HCT116 (cell line): ENCODE results near the gene FOXP2.
"Not testable (repeated sequence)": the region's sequence is repeated elsewhere in the genome, so short reads cannot be mapped to it uniquely, and the experiment has no call there.

Experiments used
- CEBPB ChIP-seq: IDR thresholded peaks from 2 replicates; pipeline ENCODE4 v1.6.1; 2012; ENCODE audit warnings: low read depth
- EZH2 ChIP-seq: fragments of 200-600 bp; sonication (generic); IDR thresholded peaks from 2 replicates; pipeline ENCODE4 v1.6.1; 2017; ENCODE audit warnings: antibody characterized with exemption, mixed run types
- EZH2phosphoT487 ChIP-seq: fragments of 200-600 bp; IDR thresholded peaks from 2 replicates; pipeline ENCODE4 v1.6.1; 2018; ENCODE audit warnings: antibody characterized with exemption, borderline replicate concordance
- POLR2A ChIP-seq: IDR thresholded peaks from 2 replicates; pipeline ENCODE4 v1.7.0; 2011; ENCODE audit warnings: borderline replicate concordance; ENCODE audit not compliant: insufficient read depth, insufficient read length; ENCODE audit errors: extremely low read depth
- POLR2AphosphoS5 ChIP-seq: IDR thresholded peaks from 2 replicates; pipeline ENCODE4 v1.6.1; 2011; ENCODE audit warnings: mild to moderate bottlenecking, low read depth, low read length, moderate library complexity
- RAD21 ChIP-seq: IDR thresholded peaks from 2 replicates; pipeline ENCODE4 v1.6.1; 2012; ENCODE audit warnings: low read depth, mild to moderate bottlenecking
- TCF7L2 ChIP-seq: IDR thresholded peaks from 2 replicates; pipeline ENCODE4 v1.7.0; 2011; ENCODE audit warnings: borderline replicate concordance, inconsistent platforms; ENCODE audit not compliant: insufficient read depth, insufficient read length; ENCODE audit errors: extremely low read depth
- YY1 ChIP-seq: IDR thresholded peaks from 2 replicates; pipeline ENCODE4 v1.6.1; 2011; ENCODE audit warnings: low read length, low read depth, moderate library complexity, mild to moderate bottlenecking; ENCODE audit not compliant: insufficient replicate concordance; ENCODE audit errors: extremely low read depth
- ZNF274 ChIP-seq: fragments of 200-500 bp; sonication (Bioruptor generic); IDR thresholded peaks from 2 replicates; pipeline ENCODE4 v1.6.1; 2014; ENCODE audit warnings: mild to moderate bottlenecking, low read depth, low read length, inconsistent platforms
- TF ChIP-seq, protein P1 (sequence below), 3 experiments: fragments of 200-600 bp in 1 of 3; sonication (generic) in 1 of 3; IDR thresholded peaks in 2 of 3; conservative IDR thresholded peaks in 1 of 3; 2 replicates each; pipeline ENCODE4 v1.5.1; 2012 to 2017; ENCODE audit warnings: low read depth in 2 of 3, low read length in 2 of 3, antibody characterized with exemption in 1 of 3, borderline replicate concordance in 1 of 3, control low read depth in 1 of 3, mild to moderate bottlenecking in 1 of 3, mixed read lengths in 1 of 3, mixed run types in 1 of 3, moderate library complexity in 1 of 3; ENCODE audit not compliant: insufficient read depth in 1 of 3
- TF ChIP-seq, protein P2 (sequence below): IDR thresholded peaks from 2 replicates; pipeline ENCODE4 v1.6.1; 2012; ENCODE audit warnings: low read depth
- TF ChIP-seq, protein P3 (sequence below): IDR thresholded peaks from 2 replicates; pipeline ENCODE4 v1.6.1; 2012
- TF ChIP-seq, protein P4 (sequence below): IDR thresholded peaks from 2 replicates; pipeline ENCODE4 v1.6.1; 2011; ENCODE audit warnings: mild to moderate bottlenecking, low read length, moderate library complexity; ENCODE audit not compliant: insufficient replicate concordance; ENCODE audit errors: extremely low read depth

DNA sequence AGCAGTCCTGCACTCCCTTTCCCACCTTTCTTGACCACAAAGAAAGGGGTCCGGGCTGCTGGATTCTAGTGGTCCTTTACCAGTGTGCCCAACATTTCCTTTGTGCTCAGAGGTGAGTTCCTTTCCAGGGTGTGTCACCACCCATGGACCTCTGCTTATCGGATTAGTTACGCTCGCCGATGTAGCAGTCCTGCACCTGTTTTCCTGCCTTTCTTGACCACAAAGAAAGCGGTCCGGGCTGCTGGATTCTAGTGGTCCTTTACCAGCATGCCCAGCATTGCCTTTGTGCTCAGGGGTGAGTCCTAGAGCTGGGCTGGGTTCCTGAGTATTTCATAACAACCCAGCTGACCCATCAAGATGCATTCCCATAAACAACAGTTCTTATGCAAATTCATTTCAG is 30.7 kb upstream of the FOXP2 start:
- TF ChIP-seq ZNF274, CEBPB, POLR2A, YY1, POLR2AphosphoS5, EZH2, EZH2phosphoT487, TCF7L2, RAD21: not testable (repeated sequence)
- TF ChIP-seq, protein P1, sequence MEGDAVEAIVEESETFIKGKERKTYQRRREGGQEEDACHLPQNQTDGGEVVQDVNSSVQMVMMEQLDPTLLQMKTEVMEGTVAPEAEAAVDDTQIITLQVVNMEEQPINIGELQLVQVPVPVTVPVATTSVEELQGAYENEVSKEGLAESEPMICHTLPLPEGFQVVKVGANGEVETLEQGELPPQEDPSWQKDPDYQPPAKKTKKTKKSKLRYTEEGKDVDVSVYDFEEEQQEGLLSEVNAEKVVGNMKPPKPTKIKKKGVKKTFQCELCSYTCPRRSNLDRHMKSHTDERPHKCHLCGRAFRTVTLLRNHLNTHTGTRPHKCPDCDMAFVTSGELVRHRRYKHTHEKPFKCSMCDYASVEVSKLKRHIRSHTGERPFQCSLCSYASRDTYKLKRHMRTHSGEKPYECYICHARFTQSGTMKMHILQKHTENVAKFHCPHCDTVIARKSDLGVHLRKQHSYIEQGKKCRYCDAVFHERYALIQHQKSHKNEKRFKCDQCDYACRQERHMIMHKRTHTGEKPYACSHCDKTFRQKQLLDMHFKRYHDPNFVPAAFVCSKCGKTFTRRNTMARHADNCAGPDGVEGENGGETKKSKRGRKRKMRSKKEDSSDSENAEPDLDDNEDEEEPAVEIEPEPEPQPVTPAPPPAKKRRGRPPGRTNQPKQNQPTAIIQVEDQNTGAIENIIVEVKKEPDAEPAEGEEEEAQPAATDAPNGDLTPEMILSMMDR (IDR thresholded peaks at IDR 0.05 in 2 of 3, conservative IDR thresholded peaks at IDR 0.05 in 1 of 3; ENCODE audit: borderline replicate concordance in 1 of 3, insufficient read depth in 1 of 3, low read depth in 2 of 3, low read length in 2 of 3): not testable (repeated sequence)
- TF ChIP-seq, protein P2, sequence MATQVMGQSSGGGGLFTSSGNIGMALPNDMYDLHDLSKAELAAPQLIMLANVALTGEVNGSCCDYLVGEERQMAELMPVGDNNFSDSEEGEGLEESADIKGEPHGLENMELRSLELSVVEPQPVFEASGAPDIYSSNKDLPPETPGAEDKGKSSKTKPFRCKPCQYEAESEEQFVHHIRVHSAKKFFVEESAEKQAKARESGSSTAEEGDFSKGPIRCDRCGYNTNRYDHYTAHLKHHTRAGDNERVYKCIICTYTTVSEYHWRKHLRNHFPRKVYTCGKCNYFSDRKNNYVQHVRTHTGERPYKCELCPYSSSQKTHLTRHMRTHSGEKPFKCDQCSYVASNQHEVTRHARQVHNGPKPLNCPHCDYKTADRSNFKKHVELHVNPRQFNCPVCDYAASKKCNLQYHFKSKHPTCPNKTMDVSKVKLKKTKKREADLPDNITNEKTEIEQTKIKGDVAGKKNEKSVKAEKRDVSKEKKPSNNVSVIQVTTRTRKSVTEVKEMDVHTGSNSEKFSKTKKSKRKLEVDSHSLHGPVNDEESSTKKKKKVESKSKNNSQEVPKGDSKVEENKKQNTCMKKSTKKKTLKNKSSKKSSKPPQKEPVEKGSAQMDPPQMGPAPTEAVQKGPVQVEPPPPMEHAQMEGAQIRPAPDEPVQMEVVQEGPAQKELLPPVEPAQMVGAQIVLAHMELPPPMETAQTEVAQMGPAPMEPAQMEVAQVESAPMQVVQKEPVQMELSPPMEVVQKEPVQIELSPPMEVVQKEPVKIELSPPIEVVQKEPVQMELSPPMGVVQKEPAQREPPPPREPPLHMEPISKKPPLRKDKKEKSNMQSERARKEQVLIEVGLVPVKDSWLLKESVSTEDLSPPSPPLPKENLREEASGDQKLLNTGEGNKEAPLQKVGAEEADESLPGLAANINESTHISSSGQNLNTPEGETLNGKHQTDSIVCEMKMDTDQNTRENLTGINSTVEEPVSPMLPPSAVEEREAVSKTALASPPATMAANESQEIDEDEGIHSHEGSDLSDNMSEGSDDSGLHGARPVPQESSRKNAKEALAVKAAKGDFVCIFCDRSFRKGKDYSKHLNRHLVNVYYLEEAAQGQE: not testable (repeated sequence)
- TF ChIP-seq, protein P3, sequence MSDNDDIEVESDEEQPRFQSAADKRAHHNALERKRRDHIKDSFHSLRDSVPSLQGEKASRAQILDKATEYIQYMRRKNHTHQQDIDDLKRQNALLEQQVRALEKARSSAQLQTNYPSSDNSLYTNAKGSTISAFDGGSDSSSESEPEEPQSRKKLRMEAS: not testable (repeated sequence)
- TF ChIP-seq, protein P4, sequence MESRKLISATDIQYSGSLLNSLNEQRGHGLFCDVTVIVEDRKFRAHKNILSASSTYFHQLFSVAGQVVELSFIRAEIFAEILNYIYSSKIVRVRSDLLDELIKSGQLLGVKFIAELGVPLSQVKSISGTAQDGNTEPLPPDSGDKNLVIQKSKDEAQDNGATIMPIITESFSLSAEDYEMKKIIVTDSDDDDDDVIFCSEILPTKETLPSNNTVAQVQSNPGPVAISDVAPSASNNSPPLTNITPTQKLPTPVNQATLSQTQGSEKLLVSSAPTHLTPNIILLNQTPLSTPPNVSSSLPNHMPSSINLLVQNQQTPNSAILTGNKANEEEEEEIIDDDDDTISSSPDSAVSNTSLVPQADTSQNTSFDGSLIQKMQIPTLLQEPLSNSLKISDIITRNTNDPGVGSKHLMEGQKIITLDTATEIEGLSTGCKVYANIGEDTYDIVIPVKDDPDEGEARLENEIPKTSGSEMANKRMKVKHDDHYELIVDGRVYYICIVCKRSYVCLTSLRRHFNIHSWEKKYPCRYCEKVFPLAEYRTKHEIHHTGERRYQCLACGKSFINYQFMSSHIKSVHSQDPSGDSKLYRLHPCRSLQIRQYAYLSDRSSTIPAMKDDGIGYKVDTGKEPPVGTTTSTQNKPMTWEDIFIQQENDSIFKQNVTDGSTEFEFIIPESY: not testable (repeated sequence)
